OCI-LY7 (cell line): Measurements from ENCODE around the gene SUPT3H. TPM values are rescaled to one million over a fixed set of nuclear protein-coding genes. Genes with fewer than 3 reads are reported as not detected.

Experiments used
- BruUV-seq: library from RNA; stranded (reverse); fragments of 400-500 nt; replicated peaks from 2 replicates; lab custom pipeline; 2021; lab: Mats Ljungman, UMichigan
- CTCF ChIA-PET: fragments of 300-600 bp; sonication (Branson Sonifier 250); formaldehyde crosslinking; loops from one replicate; lab custom pipeline; 2022; ENCODE audit warnings: antibody characterized with exemption; ENCODE audit not compliant: unreplicated experiment; lab: Charles Lee
- POLR2A ChIA-PET: fragments of 300-600 bp; sonication (Branson Sonifier 250); formaldehyde crosslinking; loops from one replicate; lab custom pipeline; 2022; ENCODE audit warnings: antibody characterized with exemption; lab: Charles Lee
- DNase-seq: peaks from one replicate; pipeline ENCODE4 v3.0.0-alpha.2; 2015; ENCODE audit warnings: low spot score
- H2AFZ ChIP-seq: fragments of 200-600 bp; sonication (generic), shearing (Covaris generic); 2 replicates; pipeline ENCODE4 v1.6.1; 2014; ENCODE audit warnings: mild to moderate bottlenecking, antibody characterized with exemption, low read length, moderate library complexity
- H3K27ac ChIP-seq: fragments of 200-600 bp; sonication (generic); 2 replicates; pipeline ENCODE4 v1.5.1; 2014; ENCODE audit warnings: mixed run types, low read depth, mild to moderate bottlenecking, moderate library complexity, low read length, inconsistent platforms; ENCODE audit not compliant: poor library complexity, severe bottlenecking
- H3K36me3 ChIP-seq: fragments of 200-600 bp; sonication (generic); 2 replicates; pipeline ENCODE4 v1.6.1; 2014; ENCODE audit warnings: mild to moderate bottlenecking, antibody characterized with exemption, low read length, moderate library complexity, mixed read lengths; ENCODE audit not compliant: insufficient read depth
- H3K4me1 ChIP-seq: fragments of 200-600 bp; sonication (generic); 2 replicates; pipeline ENCODE4 v1.5.1; 2014; ENCODE audit warnings: mild to moderate bottlenecking, low read length; ENCODE audit not compliant: insufficient read depth, poor library complexity, severe bottlenecking
- H3K4me2 ChIP-seq: fragments of 200-600 bp; sonication (generic); 2 replicates; pipeline ENCODE4 v1.6.1; 2014; ENCODE audit warnings: mild to moderate bottlenecking, low read length
- H3K4me3 ChIP-seq: fragments of 200-600 bp; sonication (generic); 2 replicates; pipeline ENCODE4 v1.5.1; 2014; ENCODE audit warnings: mild to moderate bottlenecking, low read depth, low read length; ENCODE audit not compliant: poor library complexity, severe bottlenecking
- H3K79me2 ChIP-seq: fragments of 200-600 bp; sonication (generic); 2 replicates; pipeline ENCODE4 v1.6.1; 2016; ENCODE audit warnings: low read depth, mild to moderate bottlenecking, low read length, moderate library complexity, mixed read lengths; ENCODE audit not compliant: insufficient read depth
- H3K9me2 ChIP-seq: fragments of 200-600 bp; sonication (generic); 2 replicates; pipeline ENCODE4 v1.6.1; 2016; ENCODE audit warnings: mild to moderate bottlenecking, low read length, mixed read lengths; ENCODE audit not compliant: insufficient read depth
- H3K9me3 ChIP-seq: fragments of 200-600 bp; sonication (generic); 2 replicates; pipeline ENCODE4 v1.6.1; 2014; ENCODE audit warnings: mild to moderate bottlenecking, mixed run types, low read length, mixed read lengths
- H4K20me1 ChIP-seq: fragments of 200-600 bp; sonication (generic); 2 replicates; pipeline ENCODE4 v1.6.1; 2014; ENCODE audit warnings: mild to moderate bottlenecking, antibody characterized with exemption, low read length, moderate library complexity, mixed read lengths; ENCODE audit not compliant: insufficient read depth
- EZH2phosphoT487 ChIP-seq: fragments of 200-600 bp; sonication (generic); IDR thresholded peaks from 2 replicates; pipeline ENCODE4 v1.6.1; 2018; ENCODE audit warnings: low read depth, borderline replicate concordance, mild to moderate bottlenecking, mixed run types, antibody characterized with exemption, low read length, moderate library complexity, mixed read lengths
- intact Hi-C: fragments of 100-400 bp; cut with micrococcal nuclease; formaldehyde crosslinking; loops from one replicate; pipeline ENCODE4 v1.10.0; 2022; ENCODE audit not compliant: unreplicated experiment
- total RNA-seq, 2 experiments: library from RNA; depleted of rRNA in 1 of 2; stranded (reverse); fragments of >200 nt in 1 of 2; shearing (Covaris generic) in 1 of 2; gene quantifications; 2 replicates each; pipeline ENCODE4 v1.2.3, GENCODE V29; 2014 to 2022
- TF ChIP-seq, protein P1 (sequence below): fragments of 200-600 bp; sonication (generic); conservative IDR thresholded peaks from 2 replicates; pipeline ENCODE4 v1.5.1; 2014; ENCODE audit warnings: mild to moderate bottlenecking, antibody characterized with exemption, low read length, moderate library complexity, mixed read lengths

Gene SUPT3H
- total RNA-seq, 2 experiments from 2014 or later, result 1.1 to 7.1 TPM

- TF ChIP-seq, protein P1, sequence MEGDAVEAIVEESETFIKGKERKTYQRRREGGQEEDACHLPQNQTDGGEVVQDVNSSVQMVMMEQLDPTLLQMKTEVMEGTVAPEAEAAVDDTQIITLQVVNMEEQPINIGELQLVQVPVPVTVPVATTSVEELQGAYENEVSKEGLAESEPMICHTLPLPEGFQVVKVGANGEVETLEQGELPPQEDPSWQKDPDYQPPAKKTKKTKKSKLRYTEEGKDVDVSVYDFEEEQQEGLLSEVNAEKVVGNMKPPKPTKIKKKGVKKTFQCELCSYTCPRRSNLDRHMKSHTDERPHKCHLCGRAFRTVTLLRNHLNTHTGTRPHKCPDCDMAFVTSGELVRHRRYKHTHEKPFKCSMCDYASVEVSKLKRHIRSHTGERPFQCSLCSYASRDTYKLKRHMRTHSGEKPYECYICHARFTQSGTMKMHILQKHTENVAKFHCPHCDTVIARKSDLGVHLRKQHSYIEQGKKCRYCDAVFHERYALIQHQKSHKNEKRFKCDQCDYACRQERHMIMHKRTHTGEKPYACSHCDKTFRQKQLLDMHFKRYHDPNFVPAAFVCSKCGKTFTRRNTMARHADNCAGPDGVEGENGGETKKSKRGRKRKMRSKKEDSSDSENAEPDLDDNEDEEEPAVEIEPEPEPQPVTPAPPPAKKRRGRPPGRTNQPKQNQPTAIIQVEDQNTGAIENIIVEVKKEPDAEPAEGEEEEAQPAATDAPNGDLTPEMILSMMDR, result no peak
- no peak for TF ChIP-seq EZH2phosphoT487
- no TSS peak for BruUV-seq
- CTCF ChIA-PET, result no interaction called here
Measured at GRCh38 chr6:44849806-44850205, 527.9 kb downstream of the SUPT3H start.

GRCh38 chr6:44843734-44844133 is 534.0 kb downstream of the SUPT3H start:
- no peak for DNase-seq
- POLR2A ChIA-PET, result no interaction called here
- Histone ChIP-seq H4K20me1 (no peaks in the 10 kb centered on the region), H3K4me1 (no peaks in the 10 kb centered on the region), H3K36me3 (no peaks in the 10 kb centered on the region), H3K4me2 (no peak overlapping the region), H3K9me2 (no peaks in the 10 kb centered on the region), H3K9me3 (no peaks in the 10 kb centered on the region), H3K4me3 (no peak overlapping the region), H3K27ac (no peak overlapping the region), H3K79me2 (no peaks in the 10 kb centered on the region), H2AFZ (no peak overlapping the region)
- intact Hi-C loops, result no loop called here
- no TSS peak for BruUV-seq
- TF ChIP-seq EZH2phosphoT487, result no peak
- TF ChIP-seq, protein P1, result no peak
- CTCF ChIA-PET, result no interaction called here

More at GRCh38 chr6:44849806-44850205, 527.9 kb downstream of the SUPT3H start:
- Histone ChIP-seq H3K27ac (no peak overlapping the region), H3K36me3 (no peaks in the 10 kb centered on the region), H2AFZ (no peak overlapping the region), H3K4me3 (no peak overlapping the region), H4K20me1 (no peaks in the 10 kb centered on the region), H3K4me2 (no peak overlapping the region), H3K9me3 (no peaks in the 10 kb centered on the region), H3K79me2 (no peaks in the 10 kb centered on the region), H3K4me1 (no peaks in the 10 kb centered on the region), H3K9me2 (no peaks in the 10 kb centered on the region)
- intact Hi-C loops, result no loop called here
- DNase-seq, result no peak
- POLR2A ChIA-PET, result no interaction called here

DNA sequence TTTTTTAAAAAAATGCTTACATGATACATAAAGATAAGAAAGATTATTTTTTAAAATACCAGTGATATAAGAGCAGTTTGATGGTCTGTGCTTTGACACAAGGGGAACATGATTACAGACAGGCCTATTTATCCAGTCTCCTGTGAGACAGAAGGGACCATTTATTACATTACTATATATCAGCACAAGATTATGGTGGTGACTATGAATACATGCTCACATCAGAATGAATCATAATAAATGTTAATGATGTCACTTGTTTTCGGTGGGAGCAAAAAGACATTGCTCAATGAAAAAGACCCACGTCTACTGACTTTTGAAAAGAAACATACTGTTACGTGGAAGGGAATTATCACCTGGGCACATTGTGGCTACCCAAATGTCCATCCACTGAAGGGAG is 535.1 kb downstream of the SUPT3H start:
- no peak overlapping the region for H3K4me2 ChIP-seq

More for the DNA sequence above, 535.1 kb downstream of the SUPT3H start:
- ChIA-PET CTCF (no interaction called here), POLR2A (no interaction called here)
- BruUV-seq, result no TSS peak
- Histone ChIP-seq H3K36me3 (no peaks in the 10 kb centered on the region), H3K79me2 (no peaks in the 10 kb centered on the region), H4K20me1 (no peaks in the 10 kb centered on the region), H3K9me3 (no peaks in the 10 kb centered on the region), H3K4me1 (no peaks in the 10 kb centered on the region), H3K4me3 (no peak overlapping the region), H3K27ac (no peak overlapping the region), H2AFZ (no peak overlapping the region), H3K9me2 (no peaks in the 10 kb centered on the region)
- DNase-seq, result no peak
- no peak for TF ChIP-seq EZH2phosphoT487
- TF ChIP-seq, protein P1, result no peak
- intact Hi-C loops, result no loop called here
